GM23338 (cell line): ENCODE data around the gene AFF3.

ENCODE experiments used
- CTCF ChIP-seq, 2 experiments: fragments of 200-600 bp in 1 of 2; sonication (generic) in 1 of 2; conservative IDR thresholded peaks; 2 replicates each; pipeline versions ENCODE4 v1.5.1 to v1.6.1; 2016 to 2017; ENCODE audit warnings: antibody characterized with exemption in 2 of 2, low read depth in 2 of 2, mild to moderate bottlenecking in 2 of 2, moderate library complexity in 1 of 2
- EZH2 ChIP-seq: fragments of 200-600 bp; sonication (generic); IDR thresholded peaks from one replicate; pipeline ENCODE4 v1.8.0; 2017; ENCODE audit warnings: antibody characterized with exemption, mild to moderate bottlenecking, low read depth; ENCODE audit not compliant: unreplicated experiment
- EZH2phosphoT487 ChIP-seq: fragments of 200-600 bp; sonication (generic); IDR thresholded peaks from one replicate; pipeline ENCODE4 v1.8.1; 2018; ENCODE audit warnings: antibody characterized with exemption; ENCODE audit not compliant: unreplicated experiment
- POLR2AphosphoS5 ChIP-seq: IDR thresholded peaks from 2 replicates; pipeline ENCODE4 v1.6.1; 2016; ENCODE audit warnings: antibody characterized with exemption, low read depth
- REST ChIP-seq: IDR thresholded peaks from one replicate; pipeline ENCODE4 v1.6.1; 2018; ENCODE audit warnings: antibody characterized with exemption; ENCODE audit not compliant: unreplicated experiment

GRCh38 chr2:99854236-99854852, 288.0 kb downstream of the AFF3 start:
- TF ChIP-seq POLR2AphosphoS5 (no peak), REST (no peak), CTCF (conservative IDR thresholded peaks at IDR 0.05; ENCODE audit: low read depth in 2 of 2) (no peak), EZH2phosphoT487 (no peak), EZH2 (no peak)
